ENCODE data around the gene SRSF3.

The SRSF3 gene

DNA sequence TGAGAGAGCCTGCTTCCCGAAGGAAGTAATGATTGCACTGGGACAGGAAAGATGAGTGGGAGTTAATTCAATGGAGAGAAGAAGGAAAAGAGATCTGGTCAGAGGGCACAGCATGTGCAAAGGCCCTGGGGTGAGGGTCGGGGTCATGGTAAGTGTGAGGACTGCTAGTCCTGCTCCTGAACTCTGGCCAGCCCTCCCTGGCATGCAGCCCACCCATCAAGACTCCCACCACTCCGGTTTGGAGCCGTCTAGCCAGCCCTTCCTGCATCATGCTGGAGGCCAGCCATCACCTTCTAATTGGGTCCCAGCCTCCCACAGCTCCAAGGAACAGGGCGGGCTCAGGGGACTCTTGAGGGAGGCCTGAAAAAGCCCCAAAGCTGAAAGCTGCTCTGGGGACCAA, 42.1 kb downstream of the SRSF3 start:
- no peak for DNase-seq
- Histone ChIP-seq H3K27ac (no peak overlapping the region), H3K4me3 (no peak overlapping the region), H3K27me3 (no peaks in the 10 kb centered on the region), H3K9me3 (no peaks in the 10 kb centered on the region), H3K36me3 (no peaks in the 10 kb centered on the region), H3K4me1 (peaks cover 0 to 14% (median 7%) of the 10 kb centered on the region in 4 donors)
- TF ChIP-seq, protein P1, sequence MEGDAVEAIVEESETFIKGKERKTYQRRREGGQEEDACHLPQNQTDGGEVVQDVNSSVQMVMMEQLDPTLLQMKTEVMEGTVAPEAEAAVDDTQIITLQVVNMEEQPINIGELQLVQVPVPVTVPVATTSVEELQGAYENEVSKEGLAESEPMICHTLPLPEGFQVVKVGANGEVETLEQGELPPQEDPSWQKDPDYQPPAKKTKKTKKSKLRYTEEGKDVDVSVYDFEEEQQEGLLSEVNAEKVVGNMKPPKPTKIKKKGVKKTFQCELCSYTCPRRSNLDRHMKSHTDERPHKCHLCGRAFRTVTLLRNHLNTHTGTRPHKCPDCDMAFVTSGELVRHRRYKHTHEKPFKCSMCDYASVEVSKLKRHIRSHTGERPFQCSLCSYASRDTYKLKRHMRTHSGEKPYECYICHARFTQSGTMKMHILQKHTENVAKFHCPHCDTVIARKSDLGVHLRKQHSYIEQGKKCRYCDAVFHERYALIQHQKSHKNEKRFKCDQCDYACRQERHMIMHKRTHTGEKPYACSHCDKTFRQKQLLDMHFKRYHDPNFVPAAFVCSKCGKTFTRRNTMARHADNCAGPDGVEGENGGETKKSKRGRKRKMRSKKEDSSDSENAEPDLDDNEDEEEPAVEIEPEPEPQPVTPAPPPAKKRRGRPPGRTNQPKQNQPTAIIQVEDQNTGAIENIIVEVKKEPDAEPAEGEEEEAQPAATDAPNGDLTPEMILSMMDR (IDR thresholded peaks at IDR 0.05), result no peak
- intact Hi-C loops (cut with DNase I; ENCODE audit: low total_unique reads), result no loop called here

DNA sequence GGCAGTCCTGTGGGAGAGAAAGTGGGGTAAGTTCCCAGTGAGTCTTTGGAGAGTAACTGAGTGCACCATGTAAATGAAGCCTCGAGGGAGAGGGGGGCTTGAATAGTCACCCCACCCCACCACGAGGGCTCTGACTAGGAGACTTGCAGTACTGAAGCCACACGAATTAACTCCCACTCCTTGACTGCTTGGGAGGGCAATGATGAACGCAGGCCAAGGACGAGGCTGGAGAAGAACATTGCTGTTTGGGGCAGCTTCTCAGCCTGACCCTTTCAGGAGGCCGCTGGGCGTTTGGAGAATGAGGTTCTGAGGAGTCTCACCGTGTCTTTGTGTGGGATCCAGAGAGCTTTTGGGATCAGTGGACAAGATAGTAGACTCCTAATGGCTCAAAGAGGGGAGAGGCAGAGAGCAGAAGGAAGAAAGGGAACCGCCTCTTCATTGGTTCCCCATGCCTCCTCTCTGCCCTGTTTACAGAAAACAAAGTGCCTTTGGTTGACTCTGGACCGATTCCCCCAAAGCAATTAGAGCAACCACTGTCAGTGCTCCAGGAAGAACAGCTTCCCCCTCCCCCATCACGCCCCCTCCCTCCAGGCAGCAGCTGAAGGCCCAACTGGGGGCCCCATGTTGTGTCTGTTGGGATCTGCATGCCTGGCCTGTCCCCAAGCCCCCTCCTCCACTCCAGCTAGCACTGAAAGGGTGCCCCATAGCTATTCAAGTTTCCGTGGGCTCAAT, 42.7 kb downstream of the SRSF3 start:
- peaks cover 0 to 14% (median 7%) of the 10 kb centered on the region in 4 donors for H3K4me1 ChIP-seq
- intact Hi-C loops (cut with DNase I; ENCODE audit: low total_unique reads), result no loop called here
- TF ChIP-seq, protein P1 (IDR thresholded peaks at IDR 0.05), result no peak
- H3K9me3 ChIP-seq, result no peaks in the 10 kb centered on the region
- no peak overlapping the region for H3K4me3 ChIP-seq
- no peak overlapping the region for H3K27ac ChIP-seq
- H3K36me3 ChIP-seq, result no peaks in the 10 kb centered on the region
- no peaks in the 10 kb centered on the region for H3K27me3 ChIP-seq
- no peak for DNase-seq

DNA sequence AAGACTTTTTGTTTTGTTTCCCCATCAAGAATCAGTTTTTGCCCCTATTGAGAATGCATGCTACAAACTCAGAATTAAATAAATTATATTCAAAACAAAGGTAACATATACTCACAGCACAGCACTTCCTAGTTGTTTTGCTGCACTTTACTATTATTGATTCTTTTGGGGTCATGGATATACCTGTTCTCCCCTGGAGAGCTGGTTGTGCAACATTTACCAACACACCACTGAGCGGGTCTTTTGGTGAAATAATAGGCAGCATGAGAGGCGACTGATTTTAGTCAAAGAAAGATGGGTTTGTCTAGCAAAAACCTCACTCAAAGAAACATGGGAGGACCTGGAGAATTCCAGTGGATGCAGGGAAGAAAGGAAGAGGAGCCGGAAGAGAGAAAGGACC, 44.4 kb downstream of the SRSF3 start:
- H3K27me3 ChIP-seq, result no peaks in the 10 kb centered on the region
- peaks cover 5 to 23% (median 15%) of the 10 kb centered on the region in 4 donors for H3K4me1 ChIP-seq
- no peaks in the 10 kb centered on the region for H3K9me3 ChIP-seq
- H3K36me3 ChIP-seq, result no peaks in the 10 kb centered on the region
- H3K27ac ChIP-seq, result no peak overlapping the region
- no peak for DNase-seq
- no peak overlapping the region for H3K4me3 ChIP-seq
- intact Hi-C loops (cut with DNase I; ENCODE audit: low total_unique reads), result no loop called here
- TF ChIP-seq, protein P1 (IDR thresholded peaks at IDR 0.05), result no peak

DNA sequence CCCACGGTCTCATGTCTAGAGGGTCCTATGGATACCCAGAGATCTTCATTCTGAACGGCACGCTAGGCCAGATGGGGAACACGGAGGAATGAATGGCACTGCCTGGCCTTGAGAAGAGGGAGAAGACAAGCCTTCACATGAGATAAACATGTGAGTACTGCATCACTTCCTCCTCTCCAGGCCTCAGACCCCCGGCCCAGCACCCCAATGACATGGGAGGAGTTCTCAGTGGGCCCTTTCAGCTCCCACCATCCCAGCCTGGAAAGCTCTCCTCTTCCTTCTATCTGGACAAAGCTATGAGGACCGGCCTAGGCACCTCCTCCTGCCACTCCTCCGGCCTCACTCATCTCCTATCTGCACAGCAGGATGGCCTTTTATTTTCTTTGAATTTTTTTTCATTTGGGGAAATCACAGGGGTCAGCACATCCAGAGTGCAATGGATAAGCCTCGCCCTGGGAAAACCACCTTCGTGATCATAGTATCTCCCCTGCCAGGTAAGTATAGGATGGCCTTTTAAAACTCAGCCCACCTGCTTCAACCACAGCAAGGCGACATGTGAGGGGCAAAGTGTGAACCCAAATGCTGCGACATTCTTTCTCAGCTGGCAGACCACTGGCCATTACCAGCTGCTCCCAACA, 45.1 kb downstream of the SRSF3 start:
- Histone ChIP-seq H3K27ac (no peak overlapping the region), H3K4me1 (peaks cover 7 to 20% (median 15%) of the 10 kb centered on the region in 4 donors), H3K9me3 (no peaks in the 10 kb centered on the region), H3K36me3 (no peaks in the 10 kb centered on the region), H3K4me3 (no peak overlapping the region), H3K27me3 (no peaks in the 10 kb centered on the region)
- intact Hi-C loops (cut with DNase I; ENCODE audit: low total_unique reads), result no loop called here
- no peak for DNase-seq
- TF ChIP-seq, protein P1 (IDR thresholded peaks at IDR 0.05), result no peak

DNA sequence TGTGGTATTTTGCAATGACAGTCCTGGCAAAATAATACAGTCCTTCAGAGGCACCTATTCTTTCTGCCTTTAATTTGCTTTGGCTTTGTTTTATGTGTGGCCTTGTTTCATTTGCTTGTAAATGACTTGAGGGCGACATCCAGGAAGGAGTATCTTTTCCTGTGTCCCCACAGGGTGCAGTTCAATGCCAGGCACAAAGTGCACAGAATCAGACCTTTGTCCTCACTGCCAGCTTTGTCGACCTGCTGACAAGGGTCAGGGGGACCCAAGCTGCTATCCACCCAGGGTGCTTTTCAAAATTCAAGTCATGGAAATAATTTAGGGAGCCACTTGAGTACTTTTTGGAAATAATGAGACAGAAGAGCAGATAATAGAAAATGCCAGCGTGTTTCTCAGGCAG, 47.4 kb downstream of the SRSF3 start:
- Histone ChIP-seq H3K9me3 (no peaks in the 10 kb centered on the region), H3K27ac (no peak overlapping the region), H3K36me3 (no peaks in the 10 kb centered on the region), H3K4me1 (peaks cover 7 to 18% (median 13%) of the 10 kb centered on the region in 4 donors), H3K27me3 (no peaks in the 10 kb centered on the region), H3K4me3 (no peak overlapping the region)
- DNase-seq, result no peak
- TF ChIP-seq, protein P1 (IDR thresholded peaks at IDR 0.05), result no peak
- intact Hi-C loops (cut with DNase I; ENCODE audit: low total_unique reads), result no loop called here
